GM10266 (cell line): ENCODE data around the gene TDRD10.

Experiments
- DNase-seq: peaks from one replicate; pipeline ENCODE4 v3.0.0; 2012; ENCODE audit errors: extremely low spot score
- CTCF ChIP-seq: IDR thresholded peaks from 2 replicates; pipeline ENCODE4 v1.5.1; 2012; ENCODE audit warnings: mild to moderate bottlenecking, low read depth; ENCODE audit not compliant: control insufficient read depth, insufficient read depth; ENCODE audit errors: missing control alignments

The TDRD10 gene

GRCh38 chr1:154497026-154497806 is 4.8 kb upstream of the TDRD10 start:
- no peak for TF ChIP-seq CTCF

GRCh38 chr1:154499446-154499845 is 2.6 kb upstream of the TDRD10 start:
- DNase-seq = no peak

More at GRCh38 chr1:154497026-154497806, 4.8 kb upstream of the TDRD10 start:
- peak; percentile 57 for DNase-seq

GRCh38 chr1:154500533-154500932 is 1.5 kb upstream of the TDRD10 start:
- no peak for TF ChIP-seq CTCF
- no peak for DNase-seq

More at GRCh38 chr1:154499446-154499845, 2.6 kb upstream of the TDRD10 start:
- no peak for TF ChIP-seq CTCF

GRCh38 chr1:154501423-154502065 is 475 bp upstream of the TDRD10 start:
- no peak for TF ChIP-seq CTCF
- peak; percentile 46 for DNase-seq

GRCh38 chr1:154502744-154503115 is 711 bp downstream of the TDRD10 start:
- TF ChIP-seq CTCF = no peak
- DNase-seq = no peak

GRCh38 chr1:154503898-154504297 is 1.9 kb downstream of the TDRD10 start:
- no peak for TF ChIP-seq CTCF
- no peak for DNase-seq

- TF ChIP-seq CTCF = no peak
Observed at GRCh38 chr1:154512760-154513159, 10.7 kb downstream of the TDRD10 start.

More at GRCh38 chr1:154512760-154513159, 10.7 kb downstream of the TDRD10 start:
- DNase-seq = no peak
